Smooth muscle cell (in vitro differentiated cells): ENCODE measurements around the gene TMCC3. TPM values are rescaled to one million over a fixed set of nuclear protein-coding genes. Genes with fewer than 3 reads are reported as not detected.

Experiments used
- DNase-seq: peaks from one replicate; lab custom pipeline; 2025; ENCODE audit not compliant: unreplicated experiment; lab: John Stamatoyannopoulos, UW
- H2AFZ ChIP-seq: fragments of 200-600 bp; sonication (generic); 2 replicates; pipeline ENCODE4 v1.6.0; 2016; ENCODE audit warnings: antibody characterized with exemption, low read depth, mild to moderate bottlenecking
- H3F3A ChIP-seq: fragments of 200-600 bp; sonication (generic); 2 replicates; pipeline ENCODE4 v1.6.0; 2017; ENCODE audit warnings: antibody characterized with exemption, low read depth
- H3K27ac ChIP-seq: fragments of 200-600 bp; sonication (generic); 2 replicates; pipeline ENCODE4 v1.5.1; 2016; ENCODE audit warnings: low read depth, mild to moderate bottlenecking
- H3K27me3 ChIP-seq: fragments of 200-600 bp; sonication (generic); 2 replicates; pipeline ENCODE4 v1.6.1; 2016; ENCODE audit warnings: low read depth, mild to moderate bottlenecking
- H3K36me3 ChIP-seq: fragments of 200-600 bp; sonication (generic); 2 replicates; pipeline ENCODE4 v1.5.1; 2016; ENCODE audit warnings: low read depth
- H3K4me1 ChIP-seq: fragments of 200-600 bp; sonication (generic); 2 replicates; pipeline ENCODE4 v1.5.1; 2016; ENCODE audit warnings: low read depth
- H3K4me2 ChIP-seq: fragments of 200-600 bp; sonication (generic); 2 replicates; pipeline ENCODE4 v1.6.0; 2016; ENCODE audit warnings: mild to moderate bottlenecking
- H3K4me3 ChIP-seq: fragments of 200-600 bp; sonication (generic); 2 replicates; pipeline ENCODE4 v1.5.1; 2016; ENCODE audit warnings: mild to moderate bottlenecking
- H3K79me2 ChIP-seq: fragments of 200-600 bp; sonication (generic); 2 replicates; pipeline ENCODE4 v1.6.0; 2016; ENCODE audit warnings: low read depth, mild to moderate bottlenecking
- H3K9ac ChIP-seq: fragments of 200-600 bp; sonication (generic); 2 replicates; pipeline ENCODE4 v1.6.0; 2016; ENCODE audit warnings: low read depth
- H3K9me3 ChIP-seq: fragments of 200-600 bp; sonication (generic); replicated peaks from 2 replicates; pipeline ENCODE4 v1.5.1; 2016; ENCODE audit warnings: low read depth
- H4K20me1 ChIP-seq: fragments of 200-600 bp; sonication (generic); 2 replicates; pipeline ENCODE4 v1.6.0; 2016; ENCODE audit warnings: low read depth
- CTCF ChIP-seq: fragments of 200-600 bp; sonication (generic); IDR thresholded peaks from 2 replicates; pipeline ENCODE4 v1.5.1; 2017; ENCODE audit warnings: borderline replicate concordance, mild to moderate bottlenecking, antibody characterized with exemption; ENCODE audit not compliant: insufficient read depth, poor library complexity, severe bottlenecking
- WGBS: methylation state at CpG from one replicate; pipeline ENCODE4 v1.1.7; 2016; ENCODE audit warnings: low lambda C conversion rate; 5-methylcytosine and 5-hydroxymethylcytosine counted together
- polyA plus RNA-seq: library from polyadenylated mRNA; unstranded; fragments of >200 nt; fragmentation: Nextera tagmentation; extraction: Ambion mirVana; gene quantifications from 2 replicates; pipeline ENCODE4 v1.2.1, GENCODE V29; 2016
- total RNA-seq: library from RNA; depleted of rRNA; stranded (reverse); fragments of >200 nt; gene quantifications from 2 replicates; pipeline ENCODE4 v1.2.3, GENCODE V29; 2014

TMCC3 gene
- total and polyA plus RNA-seq, 2 experiments from 2014 or later: 7.0 to 11.2 TPM

GRCh38 chr12:94561943-94562411 lies 88.4 kb downstream of the TMCC3 start:
- WGBS: 75% methylated on average over 11 of the region's 11 CpGs
- H3K4me2 ChIP-seq: no peak overlapping the region
- TF ChIP-seq CTCF: no peak

GRCh38 chr12:94560431-94561221 lies 89.7 kb downstream of the TMCC3 start:
- 34% methylated on average over 17 of the region's 17 CpGs for WGBS
- TF ChIP-seq CTCF: no peak
- Histone ChIP-seq H3K9me3 (no peaks in the 10 kb centered on the region), H3K27me3 (peaks cover 19% of the 10 kb centered on the region), H3K79me2 (no peaks in the 10 kb centered on the region), H3K9ac (no peak overlapping the region), H4K20me1 (no peaks in the 10 kb centered on the region), H3K4me3 (no peak overlapping the region), H3K36me3 (no peaks in the 10 kb centered on the region), H3K27ac (no peak overlapping the region), H3F3A (no peaks in the 10 kb centered on the region), H3K4me1 (peaks cover 4% of the 10 kb centered on the region), H2AFZ (no peak overlapping the region), H3K4me2 (no peak overlapping the region)
- no peak for DNase-seq

More at GRCh38 chr12:94561943-94562411, 88.4 kb downstream of the TMCC3 start:
- Histone ChIP-seq H3K4me3 (no peak overlapping the region), H4K20me1 (no peaks in the 10 kb centered on the region), H3K79me2 (no peaks in the 10 kb centered on the region), H3K9me3 (no peaks in the 10 kb centered on the region), H3K36me3 (no peaks in the 10 kb centered on the region), H3K27ac (no peak overlapping the region), H2AFZ (no peak overlapping the region), H3F3A (no peaks in the 10 kb centered on the region), H3K4me1 (peaks cover 4% of the 10 kb centered on the region), H3K9ac (no peak overlapping the region), H3K27me3 (peaks cover 19% of the 10 kb centered on the region)
- no peak for DNase-seq

GRCh38 chr12:94558612-94559011 lies 91.7 kb downstream of the TMCC3 start:
- no peak overlapping the region for H2AFZ ChIP-seq

More at GRCh38 chr12:94558612-94559011, 91.7 kb downstream of the TMCC3 start:
- Histone ChIP-seq H3K4me1 (peaks cover 4% of the 10 kb centered on the region), H3K9me3 (no peaks in the 10 kb centered on the region), H4K20me1 (no peaks in the 10 kb centered on the region), H3K27ac (no peak overlapping the region), H3K9ac (no peak overlapping the region), H3K79me2 (no peaks in the 10 kb centered on the region), H3F3A (no peaks in the 10 kb centered on the region), H3K36me3 (no peaks in the 10 kb centered on the region), H3K4me2 (no peak overlapping the region), H3K4me3 (no peak overlapping the region), H3K27me3 (peaks cover 19% of the 10 kb centered on the region)
- no peak for TF ChIP-seq CTCF
- no peak for DNase-seq
- WGBS: 84% methylated on average over 2 of the region's 2 CpGs
